Measurements from ENCODE around the gene IBTK.

DNA sequence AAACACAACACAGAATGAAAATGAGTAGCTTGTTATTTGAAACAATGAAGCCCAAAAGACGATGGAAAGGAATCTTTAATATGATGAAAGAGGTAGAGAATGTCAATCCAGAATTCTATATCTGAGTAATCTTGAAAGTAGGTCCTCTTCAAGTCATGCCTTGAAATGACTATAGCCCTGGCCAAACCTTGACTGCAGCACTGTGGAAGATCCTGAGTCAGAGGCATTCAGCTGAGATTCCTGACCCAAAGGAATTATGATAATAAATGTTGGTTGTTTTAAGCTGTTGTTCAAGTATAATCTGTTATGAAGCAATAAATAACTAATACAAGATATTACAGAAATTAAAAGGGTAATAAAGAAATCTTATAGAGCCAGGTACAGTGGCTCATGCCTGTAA lies 64.8 kb downstream of the IBTK start:
- TF ChIP-seq, protein P1, sequence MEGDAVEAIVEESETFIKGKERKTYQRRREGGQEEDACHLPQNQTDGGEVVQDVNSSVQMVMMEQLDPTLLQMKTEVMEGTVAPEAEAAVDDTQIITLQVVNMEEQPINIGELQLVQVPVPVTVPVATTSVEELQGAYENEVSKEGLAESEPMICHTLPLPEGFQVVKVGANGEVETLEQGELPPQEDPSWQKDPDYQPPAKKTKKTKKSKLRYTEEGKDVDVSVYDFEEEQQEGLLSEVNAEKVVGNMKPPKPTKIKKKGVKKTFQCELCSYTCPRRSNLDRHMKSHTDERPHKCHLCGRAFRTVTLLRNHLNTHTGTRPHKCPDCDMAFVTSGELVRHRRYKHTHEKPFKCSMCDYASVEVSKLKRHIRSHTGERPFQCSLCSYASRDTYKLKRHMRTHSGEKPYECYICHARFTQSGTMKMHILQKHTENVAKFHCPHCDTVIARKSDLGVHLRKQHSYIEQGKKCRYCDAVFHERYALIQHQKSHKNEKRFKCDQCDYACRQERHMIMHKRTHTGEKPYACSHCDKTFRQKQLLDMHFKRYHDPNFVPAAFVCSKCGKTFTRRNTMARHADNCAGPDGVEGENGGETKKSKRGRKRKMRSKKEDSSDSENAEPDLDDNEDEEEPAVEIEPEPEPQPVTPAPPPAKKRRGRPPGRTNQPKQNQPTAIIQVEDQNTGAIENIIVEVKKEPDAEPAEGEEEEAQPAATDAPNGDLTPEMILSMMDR (IDR thresholded peaks at IDR 0.05; ENCODE audit: low read length), result no peak
- no peak for TF ChIP-seq EZH2 (IDR thresholded peaks at IDR 0.05; ENCODE audit: borderline replicate concordance, low read length)

Data from OCI-LY1 (cell line).